Right atrium auricular region (tissue), 2 donors: ENCODE data around the gene APC2. TPM values are rescaled to one million over a fixed set of nuclear protein-coding genes. Genes with fewer than 3 reads are reported as not detected.
A peak's percentile ranks its signal among the peaks of the same experiment; 100 is the strongest.

Experiments
- DNase-seq: peaks from one replicate; pipeline ENCODE4 v3.0.0-alpha.2; 2019; ENCODE audit warnings: low spot score
- H3K27ac ChIP-seq, 2 donors: fragments of 200-600 bp; sonication (generic); 1 replicate in 1 of 2; 2 replicates in 1 of 2; pipeline ENCODE4 v1.5.1; 2016 to 2019
- H3K27me3 ChIP-seq, 2 donors: fragments of 200-600 bp; sonication (generic); one replicate each; pipeline versions ENCODE4 v1.5.1 to v1.6.0; 2017 to 2019
- H3K36me3 ChIP-seq: fragments of 200-600 bp; sonication (generic); one replicate; pipeline ENCODE4 v1.5.1; 2016
- H3K4me1 ChIP-seq, 2 donors: fragments of 200-600 bp; sonication (generic); one replicate each; pipeline versions ENCODE4 v1.5.1 to v1.6.0; 2017 to 2019
- H3K4me3 ChIP-seq, 2 donors: fragments of 200-600 bp; sonication (generic); 1 replicate in 1 of 2; 2 replicates in 1 of 2; pipeline ENCODE4 v1.5.1; 2017 to 2019; ENCODE audit warnings: mild to moderate bottlenecking in 1 of 2, moderate library complexity in 1 of 2
- H3K9me3 ChIP-seq, 2 donors: fragments of 200-600 bp; sonication (generic); one replicate each; pipeline ENCODE4 v1.5.1; 2019
- total RNA-seq, 2 donors: library from RNA; depleted of rRNA; stranded (reverse); fragments of >200 nt; gene quantifications; one replicate each; pipeline ENCODE4 v1.1.0, GENCODE V29; 2016
- TF ChIP-seq, protein P1 (sequence below), 2 donors: fragments of 200-600 bp; sonication (generic); IDR thresholded peaks; one replicate each; pipeline ENCODE4 v1.5.1; 2019; ENCODE audit warnings: antibody characterized with exemption in 2 of 2

Gene APC2
- total RNA-seq, 2 donors from 2014 or later, result 0.04 to 0.35 TPM

DNA sequence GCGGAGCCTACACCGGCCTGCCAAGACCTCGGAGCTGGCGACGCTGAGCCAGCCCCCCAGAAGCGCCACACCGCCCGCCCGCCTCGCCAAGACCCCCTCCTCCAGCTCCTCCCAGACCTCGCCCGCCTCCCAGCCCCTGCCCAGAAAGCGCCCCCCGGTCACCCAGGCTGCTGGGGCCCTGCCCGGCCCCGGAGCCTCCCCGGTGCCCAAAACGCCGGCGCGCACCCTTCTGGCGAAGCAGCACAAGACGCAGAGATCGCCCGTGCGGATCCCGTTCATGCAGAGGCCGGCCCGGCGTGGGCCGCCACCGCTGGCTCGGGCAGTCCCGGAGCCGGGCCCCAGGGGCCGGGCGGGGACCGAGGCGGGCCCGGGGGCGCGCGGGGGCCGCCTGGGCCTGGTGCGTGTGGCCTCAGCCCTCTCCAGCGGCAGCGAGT, 18.9 kb downstream of the APC2 start:
- H3K27me3 ChIP-seq, result peaks cover 28 to 56% of the 10 kb centered on the region in 2 donors
- H3K27ac ChIP-seq, result no peak overlapping the region
- TF ChIP-seq, protein P1, sequence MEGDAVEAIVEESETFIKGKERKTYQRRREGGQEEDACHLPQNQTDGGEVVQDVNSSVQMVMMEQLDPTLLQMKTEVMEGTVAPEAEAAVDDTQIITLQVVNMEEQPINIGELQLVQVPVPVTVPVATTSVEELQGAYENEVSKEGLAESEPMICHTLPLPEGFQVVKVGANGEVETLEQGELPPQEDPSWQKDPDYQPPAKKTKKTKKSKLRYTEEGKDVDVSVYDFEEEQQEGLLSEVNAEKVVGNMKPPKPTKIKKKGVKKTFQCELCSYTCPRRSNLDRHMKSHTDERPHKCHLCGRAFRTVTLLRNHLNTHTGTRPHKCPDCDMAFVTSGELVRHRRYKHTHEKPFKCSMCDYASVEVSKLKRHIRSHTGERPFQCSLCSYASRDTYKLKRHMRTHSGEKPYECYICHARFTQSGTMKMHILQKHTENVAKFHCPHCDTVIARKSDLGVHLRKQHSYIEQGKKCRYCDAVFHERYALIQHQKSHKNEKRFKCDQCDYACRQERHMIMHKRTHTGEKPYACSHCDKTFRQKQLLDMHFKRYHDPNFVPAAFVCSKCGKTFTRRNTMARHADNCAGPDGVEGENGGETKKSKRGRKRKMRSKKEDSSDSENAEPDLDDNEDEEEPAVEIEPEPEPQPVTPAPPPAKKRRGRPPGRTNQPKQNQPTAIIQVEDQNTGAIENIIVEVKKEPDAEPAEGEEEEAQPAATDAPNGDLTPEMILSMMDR (IDR thresholded peaks at IDR 0.05), result no peak
- DNase-seq, result no peak
- H3K36me3 ChIP-seq, result no peaks in the 10 kb centered on the region
- H3K9me3 ChIP-seq, result no peaks in the 10 kb centered on the region
- peaks cover 0 to 79% of the 10 kb centered on the region in 2 donors for H3K4me1 ChIP-seq
- H3K4me3 ChIP-seq, result peak overlapping the region in 1 of 2 donors; percentile 36

- H3K27ac ChIP-seq, result no peak overlapping the region
- H3K4me1 ChIP-seq, result peaks cover 0 to 79% of the 10 kb centered on the region in 2 donors
- TF ChIP-seq, protein P1 (IDR thresholded peaks at IDR 0.05), result no peak
- H3K27me3 ChIP-seq, result peaks cover 28 to 56% of the 10 kb centered on the region in 2 donors
- DNase-seq, result no peak
- peak overlapping the region; percentile 26 to 56 for H3K4me3 ChIP-seq
- no peaks in the 10 kb centered on the region for H3K36me3 ChIP-seq
- no peaks in the 10 kb centered on the region for H3K9me3 ChIP-seq
Observed at GRCh38 chr19:1469255-1470054, 19.5 kb downstream of the APC2 start.

DNA sequence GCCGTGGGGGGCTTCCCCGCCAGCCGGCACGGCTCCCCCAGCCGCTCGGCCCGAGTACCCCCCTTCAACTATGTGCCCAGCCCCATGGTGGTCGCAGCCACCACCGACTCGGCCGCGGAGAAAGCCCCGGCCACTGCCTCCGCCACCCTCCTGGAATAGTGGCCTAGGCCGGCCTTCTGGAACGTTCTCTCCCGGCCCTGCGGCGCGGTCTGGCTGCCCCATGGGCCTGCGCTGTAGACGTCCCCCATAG, 20.1 kb downstream of the APC2 start:
- no peak for DNase-seq
- TF ChIP-seq, protein P1 (IDR thresholded peaks at IDR 0.05), result no peak
- H3K4me3 ChIP-seq, result peak overlapping the region; percentile 26 to 56
- no peak overlapping the region for H3K27ac ChIP-seq
- H3K36me3 ChIP-seq, result no peaks in the 10 kb centered on the region
- peaks cover 0 to 79% of the 10 kb centered on the region in 2 donors for H3K4me1 ChIP-seq
- no peaks in the 10 kb centered on the region for H3K9me3 ChIP-seq
- H3K27me3 ChIP-seq, result peaks cover 28 to 56% of the 10 kb centered on the region in 2 donors

GRCh38 chr19:1470305-1471009, 20.5 kb downstream of the APC2 start:
- Histone ChIP-seq H3K4me3 (peak overlapping the region; percentile 26 to 56), H3K27me3 (peaks cover 28 to 56% of the 10 kb centered on the region in 2 donors), H3K27ac (no peak overlapping the region), H3K9me3 (no peaks in the 10 kb centered on the region), H3K4me1 (peaks cover 0 to 75% of the 10 kb centered on the region in 2 donors), H3K36me3 (no peaks in the 10 kb centered on the region)
- no peak for DNase-seq
- TF ChIP-seq, protein P1 (IDR thresholded peaks at IDR 0.05), result no peak

DNA sequence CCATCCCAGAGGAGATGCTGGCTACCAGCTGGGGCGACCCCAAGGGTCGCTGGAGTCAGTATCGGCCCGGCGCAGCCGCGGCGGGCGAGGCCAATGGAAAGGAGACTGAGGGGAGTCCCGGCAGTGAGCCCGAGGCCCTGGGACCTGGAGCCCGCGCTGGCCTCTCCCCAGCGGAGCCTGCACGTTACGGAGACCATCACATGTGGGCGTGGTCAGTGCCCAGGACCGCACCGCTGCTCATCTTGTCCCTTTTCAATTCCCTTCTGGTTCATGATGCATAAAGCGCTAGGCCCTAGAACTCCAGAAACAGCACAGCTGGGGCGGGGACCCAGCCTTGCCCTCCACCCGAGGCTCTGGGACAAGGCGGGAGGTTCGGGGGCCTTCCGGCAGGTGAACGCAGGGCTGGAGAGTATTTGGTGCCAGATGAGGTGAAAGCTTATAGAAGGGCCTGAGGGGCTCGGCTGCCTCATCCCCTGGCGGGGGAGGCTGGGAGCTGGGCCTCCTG, 21.1 kb downstream of the APC2 start:
- Histone ChIP-seq H3K4me1 (peaks cover 0 to 69% of the 10 kb centered on the region in 2 donors), H3K27ac (no peak overlapping the region), H3K4me3 (peak overlapping the region; percentile 26 to 56), H3K9me3 (no peaks in the 10 kb centered on the region), H3K27me3 (peaks cover 28 to 52% of the 10 kb centered on the region in 2 donors), H3K36me3 (no peaks in the 10 kb centered on the region)
- TF ChIP-seq, protein P1 (IDR thresholded peaks at IDR 0.05), result no peak
- no peak for DNase-seq
